Sigmoid colon (tissue), 7 donors: ENCODE measurements around the gene SPTBN1. TPM values are rescaled to one million over a fixed set of nuclear protein-coding genes. Genes with fewer than 3 reads are reported as not detected.

Source experiments
- DNase-seq: peaks from one replicate; pipeline ENCODE4 v3.0.0-alpha.2; 2019
- H3K27ac ChIP-seq, 4 donors: fragments of 200-600 bp; sonication (generic); one replicate each; pipeline ENCODE4 v1.5.1; 2016 to 2019; ENCODE audit warnings: mild to moderate bottlenecking in 1 of 4
- H3K27me3 ChIP-seq, 3 donors: fragments of 200-600 bp; sonication (generic); one replicate each; pipeline ENCODE4 v1.5.1; 2019; ENCODE audit warnings: mild to moderate bottlenecking in 1 of 3
- H3K36me3 ChIP-seq, 4 donors: fragments of 200-600 bp; sonication (generic); one replicate each; pipeline ENCODE4 v1.5.1; 2016 to 2019
- H3K4me1 ChIP-seq, 4 donors: fragments of 200-600 bp; sonication (generic); one replicate each; pipeline ENCODE4 v1.5.1; 2017 to 2019
- H3K4me3 ChIP-seq, 4 donors: fragments of 200-600 bp; sonication (generic); one replicate each; pipeline ENCODE4 v1.5.1; 2017 to 2019; ENCODE audit warnings: mild to moderate bottlenecking in 2 of 4, moderate library complexity in 1 of 4
- H3K9me3 ChIP-seq, 4 donors: fragments of 200-600 bp in 3 of 4; sonication (generic) in 3 of 4; one replicate each; pipeline versions ENCODE4 v1.5.1 to v1.6.1; 2013 to 2019
- CTCF ChIP-seq, 4 experiments: fragments of 450-650 bp in 3 of 4; fragments of 200-600 bp in 1 of 4; IDR thresholded peaks; one replicate each; pipeline ENCODE4 v1.5.1; 2016 to 2019; ENCODE audit warnings: antibody characterized with exemption in 4 of 4, mild to moderate bottlenecking in 3 of 4, moderate library complexity in 2 of 4
- EP300 ChIP-seq, 4 donors: sonication (generic); formaldehyde crosslinking; IDR thresholded peaks; one replicate each; pipeline ENCODE4 v1.6.1; 2017; ENCODE audit warnings: antibody characterized with exemption in 4 of 4
- POLR2A ChIP-seq, 2 donors: fragments of 450-650 bp; IDR thresholded peaks; one replicate each; pipeline ENCODE4 v1.6.1; 2016; ENCODE audit warnings: antibody characterized with exemption in 2 of 2, mild to moderate bottlenecking in 2 of 2, moderate library complexity in 2 of 2
- POLR2AphosphoS5 ChIP-seq, 4 donors: sonication (generic); formaldehyde crosslinking; IDR thresholded peaks; one replicate each; pipeline ENCODE4 v1.6.1; 2017; ENCODE audit warnings: antibody characterized with exemption in 4 of 4
- WGBS, 2 donors: extraction: QIAGEN DNeasy Blood & Tissue Kit; methylation state at CpG; one replicate each; pipeline ENCODE4 v1.1.7; 2013; 5-methylcytosine and 5-hydroxymethylcytosine counted together
- intact Hi-C: fragments of 100-400 bp; cut with DNase I; formaldehyde crosslinking; loops from one replicate; pipeline ENCODE4 v1.15.1; 2023
- polyA plus RNA-seq, 3 donors: library from polyadenylated mRNA; stranded (reverse); fragments of 200-250 nt; gene quantifications; one replicate each; pipeline ENCODE4 v1.2.3, GENCODE V29; 2013
- total RNA-seq, 4 donors: library from RNA; depleted of rRNA; stranded (reverse); fragments of >200 nt; gene quantifications; one replicate each; pipeline ENCODE4 v1.1.0, GENCODE V29; 2016
- donor health status: healthy with polysubstance abuse.
- donor health status: Bipolar disorder and iron deficiency.
- donor health status: healthy.

The SPTBN1 gene
- total and polyA plus RNA-seq, 7 donors, result 23.1 to 273 (median 169) TPM

GRCh38 chr2:54520687-54521086 is 64.6 kb downstream of the SPTBN1 start:
- TF ChIP-seq POLR2AphosphoS5 (IDR thresholded peaks at IDR 0.05) (no peak), POLR2A (IDR thresholded peaks at IDR 0.05) (no peak), EP300 (IDR thresholded peaks at IDR 0.05) (no peak), CTCF (IDR thresholded peaks at IDR 0.05) (no peak)
- Histone ChIP-seq H3K36me3 (no peaks in the 10 kb centered on the region), H3K4me3 (no peak overlapping the region), H3K4me1 (peaks cover 0 to 53% (median 36%) of the 10 kb centered on the region in 4 donors), H3K27me3 (no peaks in the 10 kb centered on the region), H3K9me3 (no peaks in the 10 kb centered on the region), H3K27ac (peak overlapping the region in 1 of 4 donors; percentile 29)
- WGBS, 2 donors, result 62 to 77% methylated on average over 3 of the region's 3 CpGs
- no peak for DNase-seq
- intact Hi-C loops, result loop anchor here (5.0 kb wide), 2 partner anchors 182 to 317 kb away; no protein-coding TSS in a partner anchor

- intact Hi-C loops, result loop anchor here (5.0 kb wide), 2 partner anchors 180 to 315 kb away; no protein-coding TSS in a partner anchor
- Histone ChIP-seq H3K4me1 (peaks cover 0 to 53% (median 32%) of the 10 kb centered on the region in 4 donors), H3K27me3 (no peaks in the 10 kb centered on the region), H3K27ac (no peak overlapping the region), H3K9me3 (no peaks in the 10 kb centered on the region), H3K36me3 (peaks cover 6 to 18% (median 13%) of the 10 kb centered on the region in 4 donors), H3K4me3 (no peak overlapping the region)
- DNase-seq, result no peak
- TF ChIP-seq CTCF (IDR thresholded peaks at IDR 0.05), result peak; percentile 4 to 54 (median 44)
- TF ChIP-seq POLR2A (IDR thresholded peaks at IDR 0.05), result no peak
- 22 to 30% methylated on average over 5 of the region's 5 CpGs for WGBS, 2 donors
Observed at GRCh38 chr2:54522624-54523281, 66.6 kb downstream of the SPTBN1 start.

- TF ChIP-seq POLR2A (IDR thresholded peaks at IDR 0.05) (no peak), EP300 (IDR thresholded peaks at IDR 0.05) (no peak), CTCF (IDR thresholded peaks at IDR 0.05) (no peak), POLR2AphosphoS5 (IDR thresholded peaks at IDR 0.05) (no peak)
- Histone ChIP-seq H3K4me1 (peaks cover 0 to 46% (median 26%) of the 10 kb centered on the region in 4 donors), H3K4me3 (no peak overlapping the region), H3K36me3 (peaks cover 6 to 23% (median 14%) of the 10 kb centered on the region in 4 donors), H3K27ac (peak overlapping the region in 2 of 4 donors; percentile 29 to 38), H3K9me3 (no peaks in the 10 kb centered on the region), H3K27me3 (no peaks in the 10 kb centered on the region)
- whole genome bisulfite sequencing, 2 donors, result 77 to 88% methylated on average over 4 of the region's 4 CpGs
- no peak for DNase-seq
- intact Hi-C loops, result loop anchor here (5.0 kb wide), 2 partner anchors 179 to 314 kb away; no protein-coding TSS in a partner anchor
Observed at GRCh38 chr2:54523324-54523959, 67.3 kb downstream of the SPTBN1 start.

- no peaks in the 10 kb centered on the region for H3K27me3 ChIP-seq
- peaks cover 0 to 39% (median 25%) of the 10 kb centered on the region in 4 donors for H3K4me1 ChIP-seq
- peak overlapping the region in 2 of 4 donors; percentile 29 to 38 for H3K27ac ChIP-seq
- peak in 1 of 4 donors; percentile 18 for TF ChIP-seq POLR2AphosphoS5 (IDR thresholded peaks at IDR 0.05)
- no peak for TF ChIP-seq CTCF (IDR thresholded peaks at IDR 0.05)
- intact Hi-C loops, result loop anchor here (5.0 kb wide), 2 partner anchors 178 to 313 kb away; no protein-coding TSS in a partner anchor
- 83 to 89% methylated on average over 13 of the region's 13 CpGs for WGBS, 2 donors
- DNase-seq, result no peak
- no peaks in the 10 kb centered on the region for H3K9me3 ChIP-seq
- H3K36me3 ChIP-seq, result peaks cover 6 to 33% (median 16%) of the 10 kb centered on the region in 4 donors
- no peak overlapping the region for H3K4me3 ChIP-seq
Observed at GRCh38 chr2:54524226-54524991, 68.3 kb downstream of the SPTBN1 start.
